Measurements from ENCODE around the gene RRAGD. TPM values are rescaled to one million over a fixed set of nuclear protein-coding genes. Genes with fewer than 3 reads are reported as not detected.

RRAGD gene
- total and polyA plus RNA-seq, 5 experiments from 2014 or later: 1.1 to 3.9 (median 2.8) TPM

GRCh38 chr6:89361171-89361570 is 50.9 kb downstream of the RRAGD start:
- DNase-seq: no peak
- POLR2A ChIA-PET: no interaction called here
- Mint-ChIP-seq H3K36me3 (no peaks in the 10 kb centered on the region), H3K27ac (peak overlapping the region in 3 of 10 donors; percentile 9 to 59 (median 33)), H3K27me3 (no peaks in the 10 kb centered on the region), H3K9me3 (no peaks in the 10 kb centered on the region), H3K4me1 (peaks cover 10 to 64% (median 53%) of the 10 kb centered on the region in 4 donors), H3K4me3 (no peak overlapping the region)
- no peak for ATAC-seq

GRCh38 chr6:89360415-89360999 is 51.6 kb downstream of the RRAGD start:
- Mint-ChIP-seq H3K4me1 (peaks cover 10 to 71% (median 52%) of the 10 kb centered on the region in 4 donors), H3K4me3 (peak overlapping the region in 1 of 10 donors; percentile 36), H3K9me3 (no peaks in the 10 kb centered on the region), H3K27me3 (no peaks in the 10 kb centered on the region), H3K36me3 (no peaks in the 10 kb centered on the region), H3K27ac (peak overlapping the region in 8 of 10 donors; percentile 16 to 63 (median 38))
- POLR2A ChIA-PET: interaction anchor here (0.6 kb wide), 1 partner anchor 280 kb away, joined by 3 read pairs; the partner anchor contains the start of gene PNRC1
- no peak for DNase-seq
- ATAC-seq: peak; percentile 53 to 54

DNA sequence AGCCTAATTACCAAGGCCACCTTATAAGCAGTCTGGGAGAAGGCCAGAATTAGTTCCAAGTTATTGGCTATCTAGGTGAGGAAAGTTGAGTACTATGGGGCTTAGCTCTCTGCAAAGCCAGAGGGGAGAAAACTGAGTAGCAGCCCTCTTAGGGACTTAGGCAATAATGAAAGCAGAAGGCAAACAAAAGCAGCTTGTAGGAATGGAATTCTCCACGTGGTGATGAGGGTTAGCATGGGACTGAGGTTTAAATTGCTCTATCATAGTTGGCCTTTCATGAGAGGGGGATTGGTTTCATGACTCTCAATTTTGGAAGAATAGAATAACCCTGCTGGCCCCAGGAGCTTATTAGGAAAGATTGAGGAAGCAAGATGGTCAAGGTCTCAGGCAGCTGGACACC is 52.5 kb downstream of the RRAGD start:
- H3K9me3 Mint-ChIP-seq: no peaks in the 10 kb centered on the region
- peak overlapping the region in 4 of 10 donors; percentile 9 to 51 (median 35) for H3K27ac Mint-ChIP-seq
- ATAC-seq (no peak), DNase-seq (no peak)
- H3K4me3 Mint-ChIP-seq: no peak overlapping the region
- H3K36me3 Mint-ChIP-seq: no peaks in the 10 kb centered on the region
- H3K4me1 Mint-ChIP-seq: peaks cover 8 to 69% (median 44%) of the 10 kb centered on the region in 4 donors
- POLR2A ChIA-PET: interaction anchor here (0.6 to 0.9 kb wide), 3 partner anchors 278 to 964 kb away, joined by 3 read pairs; partner anchors contain the start of gene PNRC1
- H3K27me3 Mint-ChIP-seq: no peaks in the 10 kb centered on the region

DNA sequence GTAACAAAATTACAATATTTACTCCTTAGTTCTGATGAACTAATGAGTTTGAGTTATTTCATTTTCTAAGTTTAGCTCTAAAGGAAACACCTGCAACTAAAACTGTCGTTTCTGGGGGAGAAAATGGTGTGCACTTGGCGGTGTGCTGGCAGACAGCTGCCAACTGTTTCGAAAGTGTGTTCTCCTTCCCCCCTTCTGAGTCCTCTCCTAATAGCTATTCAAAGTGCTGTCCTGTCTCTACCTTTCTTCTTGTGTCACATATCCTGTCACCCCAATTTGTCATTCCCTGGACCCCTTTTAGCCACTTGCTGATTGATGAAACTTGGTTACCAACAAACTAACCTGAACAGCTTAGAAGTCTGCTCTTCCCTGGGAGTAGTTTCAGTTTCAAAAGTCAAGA is 54.7 kb downstream of the RRAGD start:
- no peaks in the 10 kb centered on the region for H3K36me3 Mint-ChIP-seq
- DNase-seq (peak in 3 of 10 donors; percentile 30 to 40 (median 34)), ATAC-seq (peak; percentile 15 to 16)
- H3K27ac Mint-ChIP-seq: peak overlapping the region; percentile 91 to 98 (median 96)
- POLR2A ChIA-PET: interaction anchor here (0.5 to 2.5 kb wide), 3 partner anchors 277 to 294 kb away, joined by 3 to 17 read pairs (median 6); partner anchors contain the start of gene PNRC1
- no peaks in the 10 kb centered on the region for H3K27me3 Mint-ChIP-seq
- H3K9me3 Mint-ChIP-seq: no peaks in the 10 kb centered on the region
- H3K4me3 Mint-ChIP-seq: peak overlapping the region; percentile 85 to 94 (median 92)
- H3K4me1 Mint-ChIP-seq: peaks cover 12 to 68% (median 48%) of the 10 kb centered on the region in 4 donors

- Mint-ChIP-seq H3K27me3 (no peaks in the 10 kb centered on the region), H3K4me1 (peaks cover 15 to 72% (median 52%) of the 10 kb centered on the region in 4 donors), H3K9me3 (no peaks in the 10 kb centered on the region), H3K36me3 (no peaks in the 10 kb centered on the region), H3K27ac (peak overlapping the region in 9 of 10 donors; percentile 91 to 98 (median 96)), H3K4me3 (peak overlapping the region; percentile 85 to 94 (median 92))
- DNase-seq: no peak
- ATAC-seq: no peak
- POLR2A ChIA-PET: interaction anchor here (0.5 to 2.5 kb wide), 6 partner anchors 9 to 578 kb away, joined by 3 to 17 read pairs (median 4); partner anchors contain the start of gene PNRC1
Measured at GRCh38 chr6:89356642-89357170, 55.4 kb downstream of the RRAGD start.

GRCh38 chr6:89355511-89356194 is 56.4 kb downstream of the RRAGD start:
- DNase-seq (no peak), ATAC-seq (no peak)
- POLR2A ChIA-PET: interaction anchor here (0.7 to 2.5 kb wide), 4 partner anchors 8 to 579 kb away, joined by 3 to 17 read pairs (median 4); partner anchors contain the start of gene PNRC1
- H3K9me3 Mint-ChIP-seq: no peaks in the 10 kb centered on the region
- peak overlapping the region in 1 of 10 donors; percentile 10 for H3K4me3 Mint-ChIP-seq
- H3K4me1 Mint-ChIP-seq: peaks cover 16 to 74% (median 55%) of the 10 kb centered on the region in 4 donors
- H3K27me3 Mint-ChIP-seq: no peaks in the 10 kb centered on the region
- peak overlapping the region in 2 of 10 donors; percentile 43 to 98 for H3K27ac Mint-ChIP-seq
- H3K36me3 Mint-ChIP-seq: no peaks in the 10 kb centered on the region

DNA sequence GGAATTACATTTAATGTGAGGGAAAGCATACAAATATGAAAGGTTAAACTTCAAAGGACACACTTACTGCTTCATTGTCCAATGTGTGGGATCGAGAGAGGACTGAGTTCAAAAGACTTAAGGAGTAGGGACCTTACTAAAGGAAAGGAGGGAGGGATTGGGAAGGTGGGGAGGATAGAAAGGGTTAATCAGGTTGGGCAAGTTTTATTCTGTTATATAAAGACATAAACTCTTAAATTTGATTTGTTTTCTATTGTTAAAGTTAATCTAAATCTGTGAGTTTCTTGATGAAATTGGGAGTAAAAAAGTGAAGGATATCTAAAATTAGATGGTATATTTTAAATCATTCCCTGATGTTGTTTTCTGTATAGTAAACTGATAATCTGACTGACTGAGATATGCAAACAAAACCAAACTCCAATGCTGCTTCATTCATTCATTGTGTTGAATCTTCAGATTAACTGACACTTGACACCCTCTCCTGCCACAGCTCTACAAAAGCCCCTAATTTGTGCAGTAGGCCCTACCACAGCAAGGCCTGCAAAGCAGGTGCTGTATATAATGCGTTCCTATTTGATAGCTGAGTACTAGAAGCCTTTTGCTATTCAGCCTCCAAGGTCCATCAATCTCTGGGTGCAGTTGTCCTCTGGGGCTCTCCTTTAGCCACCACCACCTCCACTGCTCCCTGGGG is 58.2 kb downstream of the RRAGD start:
- H3K4me3 Mint-ChIP-seq: peak overlapping the region; percentile 67 to 99 (median 88)
- no peaks in the 10 kb centered on the region for H3K9me3 Mint-ChIP-seq
- DNase-seq (no peak), ATAC-seq (no peak)
- H3K27ac Mint-ChIP-seq: peak overlapping the region; percentile 83 to 99 (median 93)
- H3K36me3 Mint-ChIP-seq: no peaks in the 10 kb centered on the region
- POLR2A ChIA-PET: interaction anchor here (0.6 to 5.9 kb wide), 5 partner anchors 10 to 833 kb away, joined by 3 to 50 read pairs (median 4); partner anchors contain the start of gene PNRC1
- H3K27me3 Mint-ChIP-seq: no peaks in the 10 kb centered on the region
- H3K4me1 Mint-ChIP-seq: peaks cover 27 to 80% (median 63%) of the 10 kb centered on the region in 4 donors

DNA sequence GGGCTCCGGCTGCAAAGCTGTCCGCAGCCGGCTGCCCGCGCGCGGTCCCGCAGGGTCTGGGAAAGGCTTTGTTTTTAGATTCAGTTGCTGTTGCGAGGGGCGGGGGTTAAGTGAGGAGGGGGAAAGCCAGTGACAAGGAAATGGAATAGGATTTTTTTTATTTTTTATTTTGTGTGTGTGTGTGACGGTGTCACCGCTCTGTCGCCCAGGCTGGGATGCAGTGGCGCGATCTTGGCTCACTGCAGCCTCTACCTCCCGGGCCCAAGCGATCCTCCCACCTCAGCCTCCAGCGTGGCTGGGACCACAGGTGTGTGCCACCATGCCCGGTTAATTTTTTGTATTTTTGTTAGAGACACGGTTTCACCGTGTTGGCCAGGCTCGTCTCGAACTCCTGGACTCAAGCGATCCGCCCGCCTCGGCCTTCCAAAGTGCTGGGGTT is 58.9 kb downstream of the RRAGD start:
- POLR2A ChIA-PET: interaction anchor here (0.5 to 5.9 kb wide), 12 partner anchors 16 to 834 kb away, joined by 3 to 50 read pairs (median 4); partner anchors contain the start of genes PM20D2, PNRC1 and RRAGD
- H3K4me1 Mint-ChIP-seq: peaks cover 33 to 84% (median 65%) of the 10 kb centered on the region in 4 donors
- ATAC-seq: peak in 1 of 2 donors; percentile 34

GRCh38 chr6:89352278-89353117 is 59.6 kb downstream of the RRAGD start, which contains the start of gene UBE2J1:
Gene UBE2J1 (minus strand): TSS chr6:89352722. CDS start chr6:89352569, 153 bp downstream.
- H3K27ac Mint-ChIP-seq: peak within 1 kb of the TSS; percentile 95 to 99 (median 98)
- H3K4me3 Mint-ChIP-seq: peak within 1 kb of the TSS; percentile 89 to 99 (median 96)
- ATAC-seq (peak; percentile 79 to 81), DNase-seq (peak; percentile 44 to 84 (median 66))
- H3K4me1 Mint-ChIP-seq: peaks cover 35 to 84% (median 65%) of the 10 kb centered on the region in 4 donors
- no peaks in the 10 kb centered on the region for H3K9me3 Mint-ChIP-seq
- H3K27me3 Mint-ChIP-seq: no peaks in the 10 kb centered on the region
- no peaks in the 10 kb centered on the region for H3K36me3 Mint-ChIP-seq
- POLR2A ChIA-PET: interaction anchor here (0.5 to 5.9 kb wide), 12 partner anchors 17 to 421 kb away, joined by 3 to 50 read pairs (median 4); partner anchors contain the start of genes PM20D2, PNRC1, RNGTT and RRAGD

More for the DNA sequence above, 58.9 kb downstream of the RRAGD start:
- H3K36me3 Mint-ChIP-seq: no peaks in the 10 kb centered on the region
- peak in 3 of 10 donors; percentile 16 to 71 (median 51) for DNase-seq
- H3K27ac Mint-ChIP-seq: peak overlapping the region; percentile 83 to 99 (median 93)
- no peaks in the 10 kb centered on the region for H3K27me3 Mint-ChIP-seq
- no peaks in the 10 kb centered on the region for H3K9me3 Mint-ChIP-seq
- peak overlapping the region; percentile 67 to 99 (median 88) for H3K4me3 Mint-ChIP-seq

- POLR2A ChIA-PET: interaction anchor here (0.6 to 5.9 kb wide), 7 partner anchors 10 to 388 kb away, joined by 3 to 50 read pairs (median 4); partner anchors contain the start of genes PNRC1 and RNGTT
- peak overlapping the region; percentile 95 to 99 (median 97) for H3K27ac Mint-ChIP-seq
- ATAC-seq: peak; percentile 1 to 13
- peak overlapping the region; percentile 89 to 99 (median 96) for H3K4me3 Mint-ChIP-seq
- no peaks in the 10 kb centered on the region for H3K9me3 Mint-ChIP-seq
- H3K36me3 Mint-ChIP-seq: no peaks in the 10 kb centered on the region
- DNase-seq: peak in 1 of 10 donors; percentile 28
- H3K27me3 Mint-ChIP-seq: no peaks in the 10 kb centered on the region
- peaks cover 36 to 82% (median 62%) of the 10 kb centered on the region in 4 donors for H3K4me1 Mint-ChIP-seq
Measured at GRCh38 chr6:89351671-89352277, 60.3 kb downstream of the RRAGD start.
